ENCODE results near the gene FBXL3.

FBXL3 gene

DNA sequence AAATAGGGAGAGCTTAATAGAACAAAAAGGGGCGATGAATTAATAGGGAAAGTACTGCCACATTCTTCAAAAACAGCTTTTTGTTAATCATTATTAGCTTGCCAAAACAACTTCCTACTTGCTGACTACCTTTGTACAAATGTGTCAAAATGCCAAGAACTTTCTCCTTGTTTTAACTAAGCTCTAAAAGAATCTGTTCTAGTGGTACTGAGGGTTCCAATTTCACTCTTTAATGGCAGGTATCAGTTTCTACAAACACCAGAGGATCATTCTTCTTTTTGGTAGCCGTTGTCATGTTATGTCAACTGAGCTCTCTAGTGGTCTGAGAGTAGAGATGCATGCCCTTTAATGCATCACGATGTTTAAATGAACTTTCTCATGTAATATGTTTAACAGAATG lies 29.4 kb upstream of the FBXL3 start:
- H3K36me3 ChIP-seq (ENCODE audit: control insufficient read depth in 2 of 2, insufficient read depth in 1 of 2, low read length in 2 of 2): peaks cover 0 to 66% of the 10 kb centered on the region in 2 experiments; a peak in 1 of 3 replicates

GRCh38 chr13:77055158-77055557 lies 28.2 kb upstream of the FBXL3 start:
- POLR2A ChIA-PET: no interaction called here
- TF ChIP-seq ZNF561 (tag by site-specific recombination; IDR thresholded peaks at IDR 0.05; ENCODE audit: borderline replicate concordance) (no peak), ZNF529 (tag by site-specific recombination; IDR thresholded peaks at IDR 0.05; ENCODE audit: insufficient replicate concordance) (no peak), ZNF555 (tag by site-specific recombination; conservative IDR thresholded peaks at IDR 0.05) (no peak), ZNF76 (tag by site-specific recombination; IDR thresholded peaks at IDR 0.05; ENCODE audit: borderline replicate concordance, low read depth) (no peak), ZNF175 (tag by site-specific recombination; IDR thresholded peaks at IDR 0.05) (no peak), ZNF155 (tag by site-specific recombination; IDR thresholded peaks at IDR 0.05) (no peak), PATZ1 (tag by site-specific recombination; IDR thresholded peaks at IDR 0.05) (no peak), ZNF239 (tag by site-specific recombination; IDR thresholded peaks at IDR 0.05) (no peak), ZNF324 (tag by site-specific recombination; IDR thresholded peaks at IDR 0.05) (no peak), SP3 (tag by site-specific recombination; IDR thresholded peaks at IDR 0.05) (no peak), ZBTB20 (tag by site-specific recombination; IDR thresholded peaks at IDR 0.05) (no peak), ZNF629 (tag by site-specific recombination; IDR thresholded peaks at IDR 0.05) (no peak), ZFP37 (tag by site-specific recombination; IDR thresholded peaks at IDR 0.05) (no peak), ZBTB11 (tag by site-specific recombination; conservative IDR thresholded peaks at IDR 0.05; ENCODE audit: low read depth) (no peak), ZNF37A (tag by site-specific recombination; IDR thresholded peaks at IDR 0.05) (no peak)
- CTCF ChIA-PET: interaction anchor here (0.7 kb wide), 1 partner anchor 29 kb away, joined by 5 read pairs; no protein-coding TSS in a partner anchor
- Histone ChIP-seq H3K27ac (ENCODE audit: extremely low read depth, low read depth, low read length) (no peak overlapping the region), H3K9me3 (ENCODE audit: control insufficient read depth, insufficient read depth, low read depth, low read length) (no peaks in the 10 kb centered on the region), H3K36me3 (ENCODE audit: control insufficient read depth in 2 of 2, insufficient read depth in 1 of 2, low read length in 2 of 2) (peaks cover 0 to 69% of the 10 kb centered on the region in 2 experiments; a peak in 1 of 3 replicates), H3K4me3 (ENCODE audit: low read depth, low read length) (no peak overlapping the region), H3K4me1 (ENCODE audit: control insufficient read depth, insufficient read depth, low read length) (no peaks in the 10 kb centered on the region)

More for the DNA sequence above, 29.4 kb upstream of the FBXL3 start:
- ChIA-PET POLR2A (no interaction called here), CTCF (no interaction called here)
- Histone ChIP-seq H3K9me3 (ENCODE audit: control insufficient read depth, insufficient read depth, low read depth, low read length) (no peaks in the 10 kb centered on the region), H3K4me3 (ENCODE audit: low read depth, low read length) (no peak overlapping the region), H3K4me1 (ENCODE audit: control insufficient read depth, insufficient read depth, low read length) (no peaks in the 10 kb centered on the region), H3K27ac (ENCODE audit: extremely low read depth, low read depth, low read length) (no peak overlapping the region)
- TF ChIP-seq ZNF148 (tag by site-specific recombination; IDR thresholded peaks at IDR 0.05; ENCODE audit: borderline replicate concordance) (no peak), ZNF645 (tag by site-specific recombination; IDR thresholded peaks at IDR 0.05) (no peak), ZSCAN30 (tag by site-specific recombination; IDR thresholded peaks at IDR 0.05) (no peak), ZNF140 (tag by site-specific recombination; IDR thresholded peaks at IDR 0.05) (no peak)

Measured in HEK293 (cell line).